MM.1S (cell line): Measurements from ENCODE around the gene SLC12A6.

Experiments
- DNase-seq: peaks from one replicate; pipeline ENCODE4 v3.0.0-alpha.2; 2015
- H2AFZ ChIP-seq: fragments of 300-600 bp; sonication (generic); 2 replicates; pipeline ENCODE4 v1.6.0; 2016; ENCODE audit warnings: antibody characterized with exemption, low read length
- H3F3A ChIP-seq: fragments of 300-600 bp; sonication (generic); 2 replicates; pipeline ENCODE4 v1.6.1; 2016; ENCODE audit warnings: mild to moderate bottlenecking, antibody characterized with exemption, low read length, moderate library complexity, mixed read lengths; ENCODE audit not compliant: insufficient read depth
- H3K27ac ChIP-seq: fragments of 300-600 bp; sonication (generic); 2 replicates; pipeline ENCODE4 v1.5.1; 2016; ENCODE audit warnings: mild to moderate bottlenecking, low read length
- H3K27me3 ChIP-seq: fragments of 300-600 bp; sonication (generic); replicated peaks from 2 replicates; pipeline ENCODE4 v1.6.0; 2016; ENCODE audit warnings: low read length; ENCODE audit not compliant: insufficient read depth
- H3K36me3 ChIP-seq: fragments of 300-600 bp; sonication (generic); replicated peaks from 2 replicates; pipeline ENCODE4 v1.6.1; 2016; ENCODE audit warnings: mild to moderate bottlenecking, low read length, mixed read lengths; ENCODE audit not compliant: insufficient read depth
- H3K4me1 ChIP-seq: fragments of 300-600 bp; sonication (generic); 2 replicates; pipeline ENCODE4 v1.6.1; 2016; ENCODE audit warnings: low read length, mixed read lengths
- H3K4me2 ChIP-seq: fragments of 300-600 bp; sonication (generic); 2 replicates; pipeline ENCODE4 v1.6.0; 2016; ENCODE audit warnings: low read depth, low read length
- H3K4me3 ChIP-seq: fragments of 300-600 bp; sonication (generic); 2 replicates; pipeline ENCODE4 v1.5.1; 2016; ENCODE audit warnings: low read length, mixed read lengths
- H3K79me2 ChIP-seq: fragments of 300-600 bp; sonication (generic); 2 replicates; pipeline ENCODE4 v1.6.1; 2016; ENCODE audit warnings: mixed run types, low read length, mixed read lengths
- H3K9ac ChIP-seq: fragments of 300-600 bp; sonication (generic); 2 replicates; pipeline ENCODE4 v1.6.1; 2016; ENCODE audit warnings: low read length, mixed read lengths
- H3K9me2 ChIP-seq: fragments of 300-600 bp; sonication (generic); replicated peaks from 2 replicates; pipeline ENCODE4 v1.6.1; 2016; ENCODE audit warnings: mild to moderate bottlenecking, low read length, mixed read lengths; ENCODE audit not compliant: insufficient read depth
- H3K9me3 ChIP-seq: fragments of 300-600 bp; sonication (generic); replicated peaks from 2 replicates; pipeline ENCODE4 v1.6.1; 2016; ENCODE audit warnings: mild to moderate bottlenecking, low read length, mixed read lengths; ENCODE audit not compliant: insufficient read depth
- H4K20me1 ChIP-seq: fragments of 300-600 bp; sonication (generic); 2 replicates; pipeline ENCODE4 v1.6.1; 2016; ENCODE audit warnings: mild to moderate bottlenecking, low read length, moderate library complexity, mixed read lengths; ENCODE audit not compliant: insufficient read depth
- EZH2 ChIP-seq: fragments of 300-600 bp; sonication (generic); optimal IDR thresholded peaks from 2 replicates; pipeline ENCODE3; 2017; ENCODE audit warnings: low read depth, mild to moderate bottlenecking, antibody characterized with exemption, low read length, mixed read lengths
- EZH2phosphoT487 ChIP-seq: fragments of 300-600 bp; sonication (generic); IDR thresholded peaks from 2 replicates; pipeline ENCODE4 v1.6.1; 2018; ENCODE audit warnings: antibody characterized with exemption, low read length
- TF ChIP-seq, protein P1 (sequence below): fragments of 300-600 bp; sonication (generic); IDR thresholded peaks from 2 replicates; pipeline ENCODE4 v1.5.1; 2016; ENCODE audit warnings: antibody characterized with exemption, low read length, mixed read lengths

Gene SLC12A6

DNA sequence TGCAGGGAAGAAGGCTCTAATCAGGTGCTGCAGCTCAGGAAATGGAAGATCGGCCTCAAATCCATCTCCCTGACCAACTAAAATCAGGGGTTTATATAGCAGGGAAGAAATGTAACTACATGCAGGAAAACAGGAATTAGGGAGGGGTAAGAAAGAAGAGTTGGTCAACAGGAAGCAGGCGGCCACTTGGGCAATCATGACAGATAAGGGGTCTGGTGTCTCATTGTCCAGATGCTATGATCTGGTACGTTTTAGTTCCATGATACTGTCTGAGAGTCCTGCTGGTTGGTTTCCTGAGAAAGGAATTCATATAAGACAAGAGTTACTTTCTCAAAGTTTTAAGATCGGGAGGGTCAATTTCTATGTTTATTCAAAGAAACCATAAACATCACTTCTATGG lies 151.9 kb downstream of the SLC12A6 start:
- H3K9ac ChIP-seq, result no peak overlapping the region
- no peak overlapping the region for H3K27ac ChIP-seq
- no peaks in the 10 kb centered on the region for H3F3A ChIP-seq
- H3K79me2 ChIP-seq, result peaks cover 70% of the 10 kb centered on the region
- TF ChIP-seq EZH2, result no peak
- TF ChIP-seq, protein P1, sequence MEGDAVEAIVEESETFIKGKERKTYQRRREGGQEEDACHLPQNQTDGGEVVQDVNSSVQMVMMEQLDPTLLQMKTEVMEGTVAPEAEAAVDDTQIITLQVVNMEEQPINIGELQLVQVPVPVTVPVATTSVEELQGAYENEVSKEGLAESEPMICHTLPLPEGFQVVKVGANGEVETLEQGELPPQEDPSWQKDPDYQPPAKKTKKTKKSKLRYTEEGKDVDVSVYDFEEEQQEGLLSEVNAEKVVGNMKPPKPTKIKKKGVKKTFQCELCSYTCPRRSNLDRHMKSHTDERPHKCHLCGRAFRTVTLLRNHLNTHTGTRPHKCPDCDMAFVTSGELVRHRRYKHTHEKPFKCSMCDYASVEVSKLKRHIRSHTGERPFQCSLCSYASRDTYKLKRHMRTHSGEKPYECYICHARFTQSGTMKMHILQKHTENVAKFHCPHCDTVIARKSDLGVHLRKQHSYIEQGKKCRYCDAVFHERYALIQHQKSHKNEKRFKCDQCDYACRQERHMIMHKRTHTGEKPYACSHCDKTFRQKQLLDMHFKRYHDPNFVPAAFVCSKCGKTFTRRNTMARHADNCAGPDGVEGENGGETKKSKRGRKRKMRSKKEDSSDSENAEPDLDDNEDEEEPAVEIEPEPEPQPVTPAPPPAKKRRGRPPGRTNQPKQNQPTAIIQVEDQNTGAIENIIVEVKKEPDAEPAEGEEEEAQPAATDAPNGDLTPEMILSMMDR, result no peak
- no peak for TF ChIP-seq EZH2phosphoT487
- H3K9me3 ChIP-seq, result no peaks in the 10 kb centered on the region
- H3K4me2 ChIP-seq, result no peak overlapping the region
- no peaks in the 10 kb centered on the region for H3K36me3 ChIP-seq
- no peak overlapping the region for H2AFZ ChIP-seq
- no peak for DNase-seq
- H3K4me1 ChIP-seq, result no peaks in the 10 kb centered on the region
- no peaks in the 10 kb centered on the region for H3K27me3 ChIP-seq
- H3K9me2 ChIP-seq, result no peaks in the 10 kb centered on the region
- H4K20me1 ChIP-seq, result no peaks in the 10 kb centered on the region
- no peak overlapping the region for H3K4me3 ChIP-seq

DNA sequence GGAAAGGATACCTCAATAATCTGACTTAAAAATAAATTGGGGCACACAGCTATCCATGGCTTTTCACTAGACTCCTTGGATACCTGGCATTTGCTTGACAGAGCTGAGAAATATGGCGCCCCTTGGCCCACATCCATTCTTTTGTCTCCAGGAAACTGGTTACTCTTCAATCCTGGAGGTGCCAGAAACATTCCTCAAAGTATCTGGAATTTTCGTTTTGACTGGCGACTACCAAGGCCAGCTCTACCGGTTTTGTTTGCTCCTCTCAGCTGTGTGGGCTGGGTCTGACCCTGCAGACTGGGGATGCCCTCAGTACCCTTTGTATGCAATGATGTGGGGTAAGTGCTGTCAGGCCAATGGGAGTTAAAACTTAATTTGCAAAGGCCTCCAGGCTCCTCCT lies 154.6 kb downstream of the SLC12A6 start:
- Histone ChIP-seq H3K4me2 (no peak overlapping the region), H3K9ac (no peak overlapping the region), H3F3A (no peaks in the 10 kb centered on the region), H3K4me1 (no peaks in the 10 kb centered on the region), H3K9me3 (no peaks in the 10 kb centered on the region), H3K79me2 (peaks cover 68% of the 10 kb centered on the region), H2AFZ (no peak overlapping the region), H3K9me2 (no peaks in the 10 kb centered on the region), H4K20me1 (no peaks in the 10 kb centered on the region), H3K36me3 (no peaks in the 10 kb centered on the region), H3K27ac (no peak overlapping the region), H3K27me3 (no peaks in the 10 kb centered on the region), H3K4me3 (no peak overlapping the region)
- TF ChIP-seq EZH2phosphoT487, result no peak
- no peak for DNase-seq
